HUES64 (cell line): ENCODE data around the gene TRPC4AP.
"Not testable (repeated sequence)": the region's sequence is repeated elsewhere in the genome, so short reads cannot be mapped to it uniquely, and the experiment has no call there.

Experiments
- H3K27ac ChIP-seq: 2 replicates; pipeline ENCODE4 v1.7.0; 2013; ENCODE audit warnings: low read depth, low read length, inconsistent platforms
- H3K27me3 ChIP-seq: 2 replicates; pipeline ENCODE4 v1.6.1; 2013; ENCODE audit warnings: mild to moderate bottlenecking, low read length; ENCODE audit not compliant: insufficient read depth
- H3K36me3 ChIP-seq: 2 replicates; pipeline ENCODE4 v1.6.1; 2013; ENCODE audit warnings: mild to moderate bottlenecking, low read length; ENCODE audit not compliant: insufficient read depth
- H3K4me1 ChIP-seq: 2 replicates; pipeline ENCODE4 v1.6.1; 2013; ENCODE audit warnings: mild to moderate bottlenecking, low read length, moderate library complexity; ENCODE audit not compliant: insufficient read depth
- H3K4me3 ChIP-seq: 2 replicates; pipeline ENCODE4 v1.5.1; 2013; ENCODE audit warnings: mild to moderate bottlenecking, low read length, moderate library complexity
- H3K9ac ChIP-seq: 2 replicates; pipeline ENCODE4 v1.6.1; 2013; ENCODE audit warnings: mild to moderate bottlenecking, low read depth, low read length
- H3K9me3 ChIP-seq: 2 replicates; pipeline ENCODE4 v1.6.1; 2013; ENCODE audit warnings: low read depth, low read length; ENCODE audit not compliant: insufficient read depth
- WGBS: fragments of 150-250, 120-280 bp; methylation state at CpG from one replicate; pipeline ENCODE4 v1.1.7; 2013; ENCODE audit warnings: missing lambda C conversion rate; 5-methylcytosine and 5-hydroxymethylcytosine counted together

Gene TRPC4AP

GRCh38 chr20:35077872-35078271 is 14.7 kb downstream of the TRPC4AP start:
- WGBS = 98% methylated on average over 3 of the region's 5 CpGs
- no peak overlapping the region for H3K27ac ChIP-seq
- H3K36me3 ChIP-seq = peaks cover 28% of the 10 kb centered on the region
- no peaks in the 10 kb centered on the region for H3K27me3 ChIP-seq
- no peaks in the 10 kb centered on the region for H3K4me1 ChIP-seq
- no peak overlapping the region for H3K9ac ChIP-seq
- H3K9me3 ChIP-seq = peaks cover 21% of the 10 kb centered on the region
- H3K4me3 ChIP-seq = no peak overlapping the region

- Histone ChIP-seq H3K9ac (no peak overlapping the region), H3K36me3 (peaks cover 28% of the 10 kb centered on the region)
- 93% methylated on average over 5 of the region's 5 CpGs for WGBS
Observed at GRCh38 chr20:35077341-35077740, 15.3 kb downstream of the TRPC4AP start.

GRCh38 chr20:35071436-35072153 is 21.0 kb downstream of the TRPC4AP start:
- not testable (repeated sequence) for H3K4me1 ChIP-seq, H3K27ac ChIP-seq, H3K9me3 ChIP-seq, H3K9ac ChIP-seq, H3K27me3 ChIP-seq, H3K4me3 ChIP-seq
- H3K36me3 ChIP-seq = peaks cover 32% of the 10 kb centered on the region
- WGBS = 98% methylated on average over 7 of the region's 8 CpGs

More at GRCh38 chr20:35077341-35077740, 15.3 kb downstream of the TRPC4AP start:
- H3K4me3 ChIP-seq = no peak overlapping the region
- H3K27ac ChIP-seq = no peak overlapping the region
- H3K4me1 ChIP-seq = no peaks in the 10 kb centered on the region
- peaks cover 21% of the 10 kb centered on the region for H3K9me3 ChIP-seq
- H3K27me3 ChIP-seq = no peaks in the 10 kb centered on the region

GRCh38 chr20:35066194-35066593 is 26.4 kb downstream of the TRPC4AP start:
- Histone ChIP-seq H3K36me3 (peaks cover 50% of the 10 kb centered on the region), H3K27me3 (no peaks in the 10 kb centered on the region)
- 97% methylated on average over 6 of the region's 6 CpGs for WGBS

GRCh38 chr20:35065181-35065580 is 27.4 kb downstream of the TRPC4AP start:
- H3K9ac ChIP-seq = no peak overlapping the region

More at GRCh38 chr20:35066194-35066593, 26.4 kb downstream of the TRPC4AP start:
- Histone ChIP-seq H3K4me3 (no peak overlapping the region), H3K9me3 (no peaks in the 10 kb centered on the region), H3K27ac (no peak overlapping the region), H3K9ac (peak overlapping the region; percentile 44; the same call in 1 of the 2 replicates), H3K4me1 (peaks cover 17% of the 10 kb centered on the region)

GRCh38 chr20:35063168-35063567 is 29.4 kb downstream of the TRPC4AP start:
- H3K36me3 ChIP-seq = peaks cover 34% of the 10 kb centered on the region
- no peaks in the 10 kb centered on the region for H3K9me3 ChIP-seq
- no peak overlapping the region for H3K27ac ChIP-seq
- H3K4me3 ChIP-seq = no peak overlapping the region
- peaks cover 17% of the 10 kb centered on the region for H3K4me1 ChIP-seq
- 92% methylated on average over 2 of the region's 3 CpGs for WGBS
- no peaks in the 10 kb centered on the region for H3K27me3 ChIP-seq
- no peak overlapping the region for H3K9ac ChIP-seq

More at GRCh38 chr20:35065181-35065580, 27.4 kb downstream of the TRPC4AP start:
- H3K36me3 ChIP-seq = peaks cover 46% of the 10 kb centered on the region
- no peak overlapping the region for H3K27ac ChIP-seq
- no peaks in the 10 kb centered on the region for H3K9me3 ChIP-seq
- H3K4me3 ChIP-seq = no peak overlapping the region
- no peaks in the 10 kb centered on the region for H3K27me3 ChIP-seq
- H3K4me1 ChIP-seq = peaks cover 17% of the 10 kb centered on the region

GRCh38 chr20:35062478-35062877 is 30.1 kb downstream of the TRPC4AP start:
- Histone ChIP-seq H3K27me3 (no peaks in the 10 kb centered on the region), H3K9me3 (no peaks in the 10 kb centered on the region), H3K27ac (no peak overlapping the region), H3K9ac (no peak overlapping the region), H3K4me3 (no peak overlapping the region), H3K4me1 (peaks cover 17% of the 10 kb centered on the region), H3K36me3 (peaks cover 28% of the 10 kb centered on the region)
- WGBS = 94% methylated on average over 3 of the region's 3 CpGs

GRCh38 chr20:35060168-35060567 is 32.4 kb downstream of the TRPC4AP start:
- 95% methylated on average over 5 of the region's 5 CpGs for WGBS
- H3K27me3 ChIP-seq = no peaks in the 10 kb centered on the region
- H3K4me1 ChIP-seq = 0 out of 2 replicates have a peak, but pooled peaks cover under 1% of the 10 kb centered on the region
- no peak overlapping the region for H3K27ac ChIP-seq
- H3K4me3 ChIP-seq = no peak overlapping the region
- H3K9me3 ChIP-seq = no peaks in the 10 kb centered on the region
- no peak overlapping the region for H3K9ac ChIP-seq
- peaks cover 29% of the 10 kb centered on the region for H3K36me3 ChIP-seq

- no peaks in the 10 kb centered on the region for H3K9me3 ChIP-seq
- no peaks in the 10 kb centered on the region for H3K4me1 ChIP-seq
- H3K27me3 ChIP-seq = no peaks in the 10 kb centered on the region
- peaks cover 33% of the 10 kb centered on the region for H3K36me3 ChIP-seq
- H3K27ac ChIP-seq = no peak overlapping the region
- no peak overlapping the region for H3K4me3 ChIP-seq
- WGBS = 94% methylated on average over 13 of the region's 14 CpGs
- no peak overlapping the region for H3K9ac ChIP-seq
Observed at GRCh38 chr20:35059612-35060011, 33.0 kb downstream of the TRPC4AP start.

- no peaks in the 10 kb centered on the region for H3K4me1 ChIP-seq
- no peak overlapping the region for H3K27ac ChIP-seq
- H3K9me3 ChIP-seq = no peaks in the 10 kb centered on the region
- no peak overlapping the region for H3K9ac ChIP-seq
- H3K36me3 ChIP-seq = peaks cover 37% of the 10 kb centered on the region
- no peaks in the 10 kb centered on the region for H3K27me3 ChIP-seq
- H3K4me3 ChIP-seq = no peak overlapping the region
- 90% methylated on average over 2 of the region's 2 CpGs for WGBS
Observed at GRCh38 chr20:35059110-35059509, 33.5 kb downstream of the TRPC4AP start.

GRCh38 chr20:35055445-35056276 is 36.9 kb downstream of the TRPC4AP start:
- WGBS = 93% methylated on average over 9 of the region's 9 CpGs
- Histone ChIP-seq H3K9me3 (no peaks in the 10 kb centered on the region), H3K27ac (no peak overlapping the region), H3K4me3 (no peak overlapping the region), H3K27me3 (no peaks in the 10 kb centered on the region), H3K36me3 (peaks cover 29% of the 10 kb centered on the region; the same call in 1 of the 2 replicates), H3K9ac (no peak overlapping the region), H3K4me1 (no peaks in the 10 kb centered on the region)
